ENCODE data around the gene HDAC4.

- TF ChIP-seq, protein P1, sequence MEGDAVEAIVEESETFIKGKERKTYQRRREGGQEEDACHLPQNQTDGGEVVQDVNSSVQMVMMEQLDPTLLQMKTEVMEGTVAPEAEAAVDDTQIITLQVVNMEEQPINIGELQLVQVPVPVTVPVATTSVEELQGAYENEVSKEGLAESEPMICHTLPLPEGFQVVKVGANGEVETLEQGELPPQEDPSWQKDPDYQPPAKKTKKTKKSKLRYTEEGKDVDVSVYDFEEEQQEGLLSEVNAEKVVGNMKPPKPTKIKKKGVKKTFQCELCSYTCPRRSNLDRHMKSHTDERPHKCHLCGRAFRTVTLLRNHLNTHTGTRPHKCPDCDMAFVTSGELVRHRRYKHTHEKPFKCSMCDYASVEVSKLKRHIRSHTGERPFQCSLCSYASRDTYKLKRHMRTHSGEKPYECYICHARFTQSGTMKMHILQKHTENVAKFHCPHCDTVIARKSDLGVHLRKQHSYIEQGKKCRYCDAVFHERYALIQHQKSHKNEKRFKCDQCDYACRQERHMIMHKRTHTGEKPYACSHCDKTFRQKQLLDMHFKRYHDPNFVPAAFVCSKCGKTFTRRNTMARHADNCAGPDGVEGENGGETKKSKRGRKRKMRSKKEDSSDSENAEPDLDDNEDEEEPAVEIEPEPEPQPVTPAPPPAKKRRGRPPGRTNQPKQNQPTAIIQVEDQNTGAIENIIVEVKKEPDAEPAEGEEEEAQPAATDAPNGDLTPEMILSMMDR (IDR thresholded peaks at IDR 0.05) = no peak
- TF ChIP-seq POLR2A (IDR thresholded peaks at IDR 0.05) (no peak), EP300 (IDR thresholded peaks at IDR 0.05) (no peak)
Observed at GRCh38 chr2:239026711-239027361, 374.0 kb downstream of the HDAC4 start.
